HepG2 (cell line): Measurements from ENCODE around the gene FAM156B. TPM values are rescaled to one million over a fixed set of nuclear protein-coding genes. Genes with fewer than 3 reads are reported as not detected.

Source experiments
- ATAC-seq: fragments of 200-7000 bp; cut with Tn5 transposase; 3 replicates; pipeline ENCODE4 v1.9.1; 2020; ENCODE audit warnings: mild to moderate bottlenecking, moderate library complexity
- BruUV-seq: library from RNA; stranded (reverse); fragments of 400-500 nt; replicated peaks from 2 replicates; lab custom pipeline; 2021; lab: Mats Ljungman, UMichigan
- CTCF ChIA-PET: fragments of 300-600 bp; formaldehyde crosslinking; extraction: SDS; loops from one replicate; lab custom pipeline; 2021; ENCODE audit warnings: low total read pairs, inconsistent platforms, low intra/inter-chr PET ratio; lab: Yijun Ruan, JAX
- POLR2A ChIA-PET: fragments of 350-600 bp; sonication (Branson Sonifier 250); formaldehyde crosslinking; loops from one replicate; lab custom pipeline; 2020; ENCODE audit warnings: antibody characterized with exemption, inconsistent platforms; lab: Yijun Ruan, JAX
- DNase-seq: peaks from one replicate; pipeline ENCODE4 v3.0.0-alpha.2; 2015; ENCODE audit warnings: low spot score
- FAIRE-seq: peaks from 3 replicates; lab custom pipeline; 2011; peaks lifted over from hg19 to GRCh38; lab: Jason Lieb, UNC
- H2AFZ ChIP-seq: one replicate; pipeline ENCODE4 v1.6.1; 2011; ENCODE audit warnings: low read length, inconsistent platforms
- H3K27ac ChIP-seq: fragments of 300-600 bp; 3 replicates; pipeline ENCODE4 v1.8.0; 2011; ENCODE audit warnings: mixed run types, mild to moderate bottlenecking, mixed read lengths, low read length, inconsistent platforms; ENCODE audit not compliant: insufficient read depth; ENCODE audit errors: extremely low read length
- H3K27me3 ChIP-seq, 2 experiments: fragments of 200-600 bp in 1 of 2; 2 replicates in 1 of 2; 3 replicates in 1 of 2; pipeline versions ENCODE4 v1.6.0 to v1.8.0; 2011; ENCODE audit warnings: low read length in 2 of 2, mild to moderate bottlenecking in 2 of 2, moderate library complexity in 2 of 2, inconsistent platforms in 1 of 2; ENCODE audit not compliant: insufficient read depth in 2 of 2, control insufficient read depth in 1 of 2
- H3K36me3 ChIP-seq, 2 experiments: fragments of 200-600 bp in 1 of 2; replicated peaks in 1 of 2; 2 replicates in 1 of 2; 3 replicates in 1 of 2; pipeline versions ENCODE4 v1.5.1 to v1.8.0; 2011; ENCODE audit warnings: low read length in 2 of 2, inconsistent platforms in 1 of 2; ENCODE audit not compliant: insufficient read depth in 2 of 2, control insufficient read depth in 1 of 2
- H3K4me1 ChIP-seq: 2 replicates; pipeline ENCODE4 v1.5.1; 2012; ENCODE audit warnings: low read length, inconsistent platforms; ENCODE audit not compliant: insufficient read depth
- H3K4me2 ChIP-seq: 2 replicates; pipeline ENCODE4 v1.6.0; 2011; ENCODE audit warnings: low read depth, low read length, inconsistent platforms
- H3K4me3 ChIP-seq, 3 experiments: fragments of 200-600 bp in 1 of 3; sonication (generic), shearing (Covaris generic) in 1 of 3; replicated peaks in 1 of 3; 2 replicates each; pipeline ENCODE4 v1.5.1; 2011 to 2016; ENCODE audit warnings: low read length in 3 of 3, inconsistent platforms in 2 of 3, low read depth in 2 of 3, mild to moderate bottlenecking in 2 of 3, control low read depth in 1 of 3, mixed read lengths in 1 of 3; ENCODE audit not compliant: insufficient read depth in 1 of 3
- H3K79me2 ChIP-seq: one replicate; pipeline ENCODE4 v1.6.1; 2011; ENCODE audit warnings: low read length, inconsistent platforms; ENCODE audit not compliant: insufficient read depth
- H3K9ac ChIP-seq: 2 replicates; pipeline ENCODE4 v1.6.0; 2011; ENCODE audit warnings: mild to moderate bottlenecking, low read depth, low read length, inconsistent platforms; ENCODE audit not compliant: insufficient read depth
- H3K9me3 ChIP-seq: 2 replicates; pipeline ENCODE4 v1.5.1; 2012; ENCODE audit warnings: mild to moderate bottlenecking, low read length
- H4K20me1 ChIP-seq: 2 replicates; pipeline ENCODE4 v1.6.0; 2011; ENCODE audit warnings: inconsistent platforms, mild to moderate bottlenecking, low read length, moderate library complexity; ENCODE audit not compliant: insufficient read depth
- HMGXB3 ChIP-seq: sonication (generic); formaldehyde crosslinking; IDR thresholded peaks from 2 replicates; pipeline ENCODE4 v1.4.0; 2020; ENCODE audit warnings: missing genetic modification reagents, borderline replicate concordance
- JDP2 ChIP-seq: sonication (generic); formaldehyde crosslinking; IDR thresholded peaks from 2 replicates; pipeline ENCODE4 v1.8.1; 2022; ENCODE audit warnings: missing genetic modification reagents, borderline replicate concordance
- KAT8 ChIP-seq: IDR thresholded peaks from 2 replicates; pipeline ENCODE4 v1.6.1; 2016; ENCODE audit warnings: missing genetic modification reagents, missing compliant biosample characterization
- NR2F6 ChIP-seq, 2 experiments: IDR thresholded peaks; 2 replicates each; pipeline ENCODE4 v1.6.1; 2016; ENCODE audit warnings: antibody characterized with exemption in 1 of 2, mild to moderate bottlenecking in 1 of 2
- RFX3 ChIP-seq: IDR thresholded peaks from 2 replicates; pipeline ENCODE4 v1.6.1; 2016; ENCODE audit warnings: missing biosample characterization, missing genetic modification reagents
- SIX4 ChIP-seq: sonication (generic); formaldehyde crosslinking; IDR thresholded peaks from 2 replicates; pipeline ENCODE4 v1.4.0; 2020; ENCODE audit warnings: missing genetic modification reagents
- SRY ChIP-seq: sonication (generic); formaldehyde crosslinking; IDR thresholded peaks from 2 replicates; pipeline ENCODE4 v1.8.0; 2022; ENCODE audit warnings: mild to moderate bottlenecking, missing genetic modification reagents
- ZBTB25 ChIP-seq: IDR thresholded peaks from 2 replicates; pipeline ENCODE4 v1.6.1; 2018; ENCODE audit warnings: missing genetic modification reagents
- ZFP90 ChIP-seq: sonication (generic); formaldehyde crosslinking; IDR thresholded peaks from 2 replicates; pipeline ENCODE4 v1.8.0; 2022; ENCODE audit warnings: missing genetic modification reagents, mild to moderate bottlenecking, inconsistent platforms, borderline replicate concordance
- ZNF138 ChIP-seq: sonication (generic); formaldehyde crosslinking; IDR thresholded peaks from 2 replicates; pipeline ENCODE4 v1.5.0; 2020; ENCODE audit warnings: mild to moderate bottlenecking, low read depth, missing genetic modification reagents
- ZNF589 ChIP-seq: sonication (generic); formaldehyde crosslinking; conservative IDR thresholded peaks from 2 replicates; pipeline ENCODE4 v1.8.0; 2022; ENCODE audit warnings: mild to moderate bottlenecking, moderate library complexity, missing genetic modification reagents
- ZNF652 ChIP-seq: IDR thresholded peaks from 2 replicates; pipeline ENCODE4 v1.6.1; 2016; ENCODE audit warnings: low read depth, borderline replicate concordance
- ZNF800 ChIP-seq: sonication (generic); formaldehyde crosslinking; IDR thresholded peaks from 2 replicates; pipeline ENCODE4 v1.4.0; 2020; ENCODE audit warnings: missing genetic modification reagents
- ZSCAN22 ChIP-seq: sonication (generic); formaldehyde crosslinking; IDR thresholded peaks from 2 replicates; pipeline ENCODE4 v1.4.0; 2020; ENCODE audit warnings: mild to moderate bottlenecking, missing genetic modification reagents
- WGBS: methylation state at CpG from one replicate; pipeline ENCODE4 v1.1.6; 2017; ENCODE audit warnings: low lambda C conversion rate; 5-methylcytosine and 5-hydroxymethylcytosine counted together
- in situ Hi-C: cut with HindIII; loops from 2 replicates; pipeline ENCODE4 v1.10.0; 2017; ENCODE audit warnings: low pct_unique_long_range_greater_than_20kb; ENCODE audit not compliant: extremely low pct_ligation_motif_present
- intact Hi-C: fragments of 100-400 bp; cut with micrococcal nuclease; formaldehyde crosslinking; loops from one replicate; pipeline ENCODE4 v1.10.0; 2022; ENCODE audit not compliant: unreplicated experiment
- polyA plus RNA-seq, 8 experiments: library from polyadenylated mRNA; depleted of rRNA in 3 of 8; stranded (reverse) in 7 of 8; unstranded in 1 of 8; fragments of >200 nt; fragmentation: Illumina TruSeq in 4 of 8; extraction: Trizol in 4 of 8; gene quantifications; 2 replicates each; pipeline versions ENCODE4 v1.2.1 to v1.2.3, GENCODE V29; 2011 to 2016; ENCODE audit warnings: low read depth in 4 of 8, missing spikeins in 1 of 8, mixed read lengths in 1 of 8; ENCODE audit not compliant: insufficient read depth in 1 of 8
- total RNA-seq, 5 experiments: library from RNA; depleted of rRNA; stranded (reverse); fragments of >200 nt; fragmentation: Illumina TruSeq; extraction: Trizol; gene quantifications; 2 replicates each; pipeline ENCODE4 v1.2.3, GENCODE V29; 2016; ENCODE audit warnings: low read depth in 1 of 5

Gene FAM156B
- total and polyA plus RNA-seq, 2 of the 13 experiments (the other 11 are each of a cell fraction or from before 2014, with no cell fraction given) = 7.8 to 82.1 TPM

- TF ChIP-seq ZNF800 (CRISPR knock-in tag) (0 out of 2 replicates have a peak, but pooled peaks have one; percentile 15), ZNF589 (CRISPR knock-in tag) (no peak), ZNF652 (0 out of 2 replicates have a peak, but pooled peaks have one; percentile 53)
These were observed 37.0 kb downstream of the FAM156B start (continued) for GRCh38 chrX:52933976-52934703.

GRCh38 chrX:52934704-52935469, 37.8 kb downstream of the FAM156B start:
- Histone ChIP-seq H2AFZ (no peak overlapping the region), H3K9me3 (no peaks in the 10 kb centered on the region), H3K27me3 (no peaks in the 10 kb centered on the region), H3K36me3 (no peaks in the 10 kb centered on the region), H3K27ac (peak overlapping the region; percentile 80), H3K4me1 (peaks cover 13% of the 10 kb centered on the region), H3K79me2 (no peaks in the 10 kb centered on the region), H3K4me3 (peak overlapping the region; percentile 70 to 79 (median 71)), H4K20me1 (no peaks in the 10 kb centered on the region), H3K4me2 (peak overlapping the region; percentile 94), H3K9ac (peak overlapping the region; percentile 83)
- peak; percentile 92 for ATAC-seq
- DNase-seq = peak; percentile 81
- intact Hi-C loops (no loop called here), in situ Hi-C loops (no loop called here)
- ChIA-PET POLR2A (interaction anchor here (1.0 kb wide), 1 partner anchor 60 kb away, joined by 7 read pairs; no protein-coding TSS in a partner anchor), CTCF (no interaction called here)
- TSS peak; percentile 59 for BruUV-seq
- no CpG with 5 or more reads among the region's 61 CpGs for WGBS
- FAIRE-seq = no peak
- no peak for TF ChIP-seq SIX4 (CRISPR knock-in tag)
- peak; percentile 83 for TF ChIP-seq KAT8 (CRISPR knock-in tag)
- no peak for TF ChIP-seq ZFP90
- no peak for TF ChIP-seq ZNF138 (CRISPR knock-in tag)
- TF ChIP-seq SRY (CRISPR knock-in tag) = no peak
- no peak for TF ChIP-seq ZBTB25 (CRISPR knock-in tag)
- no peak for TF ChIP-seq JDP2
- no peak for TF ChIP-seq RFX3 (CRISPR knock-in tag)
- no peak for TF ChIP-seq ZSCAN22 (CRISPR knock-in tag)
- no peak for TF ChIP-seq NR2F6 (IDR thresholded peaks at IDR 0.05)
- TF ChIP-seq NR2F6 (CRISPR knock-in tag; IDR thresholded peaks at IDR 0.05) = no peak
- TF ChIP-seq HMGXB3 = no peak
